ENCODE results near the gene GRM8. TPM values are rescaled to one million over a fixed set of nuclear protein-coding genes. Genes with fewer than 3 reads are reported as not detected.

GRM8 gene
- total RNA-seq, 2 donors from 2014 or later: not detected

- DNase-seq (ENCODE audit: low spot score in 2 of 2) (no peak), ATAC-seq (no peak)
- no peaks in the 10 kb centered on the region for H3K36me3 Mint-ChIP-seq
- no peak overlapping the region for H3K27ac Mint-ChIP-seq
- peaks cover 0 to 3% of the 10 kb centered on the region in 2 donors for H3K9me3 Mint-ChIP-seq
Observed at GRCh38 chr7:126570845-126571244, 681.9 kb downstream of the GRM8 start.

- Mint-ChIP-seq H3K27ac (no peak overlapping the region), H3K9me3 (peaks cover 0 to 3% of the 10 kb centered on the region in 2 donors), H3K36me3 (no peaks in the 10 kb centered on the region)
- ATAC-seq (no peak), DNase-seq (ENCODE audit: low spot score in 2 of 2) (no peak)
Observed at GRCh38 chr7:126569402-126569801, 683.3 kb downstream of the GRM8 start.

DNA sequence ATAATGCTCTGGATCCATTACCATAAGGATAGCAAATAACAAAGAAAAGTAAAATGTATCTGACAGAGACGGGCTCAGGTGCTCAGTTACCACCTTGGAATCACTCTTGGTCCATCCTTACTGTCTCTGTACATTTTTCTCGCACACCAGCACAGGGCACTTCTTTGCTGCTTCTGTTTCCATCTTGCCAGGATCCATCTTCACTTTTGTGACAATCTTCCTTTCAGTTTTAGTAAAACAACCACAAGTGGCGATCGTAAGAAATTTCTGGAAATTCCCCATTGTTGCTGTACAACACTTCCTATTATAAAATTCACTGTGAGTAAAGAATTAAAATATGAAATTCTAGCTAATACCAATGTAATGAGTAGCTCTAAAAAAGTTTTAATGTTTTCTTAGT lies 695.5 kb downstream of the GRM8 start:
- Mint-ChIP-seq H3K9me3 (peaks cover 0 to 4% of the 10 kb centered on the region in 2 donors), H3K36me3 (no peaks in the 10 kb centered on the region), H3K27ac (no peak overlapping the region)
- DNase-seq (ENCODE audit: low spot score in 2 of 2) (no peak), ATAC-seq (no peak)

DNA sequence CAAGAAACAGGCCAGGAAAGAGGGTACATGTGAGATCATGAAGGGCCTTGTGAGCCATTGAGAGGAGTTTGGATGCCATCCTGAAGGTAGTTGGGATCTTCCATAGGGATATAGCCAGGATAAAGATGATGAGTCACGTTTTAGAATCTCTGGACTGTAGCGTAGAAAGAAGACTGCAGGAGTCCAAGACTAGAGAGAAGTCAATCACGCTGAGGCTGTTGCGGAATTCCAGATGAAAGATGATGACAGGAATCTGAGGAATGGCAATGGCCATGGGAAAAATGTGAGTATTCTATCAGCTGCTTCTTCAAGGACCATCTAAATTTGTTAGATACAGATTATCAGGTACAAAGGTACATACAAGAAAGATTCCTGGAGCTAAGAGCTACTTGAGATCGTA lies 711.3 kb downstream of the GRM8 start:
- Mint-ChIP-seq H3K36me3 (no peaks in the 10 kb centered on the region), H3K27ac (no peak overlapping the region), H3K9me3 (peaks cover 9 to 11% of the 10 kb centered on the region in 2 donors)
- ATAC-seq (no peak), DNase-seq (ENCODE audit: low spot score in 2 of 2) (no peak)

DNA sequence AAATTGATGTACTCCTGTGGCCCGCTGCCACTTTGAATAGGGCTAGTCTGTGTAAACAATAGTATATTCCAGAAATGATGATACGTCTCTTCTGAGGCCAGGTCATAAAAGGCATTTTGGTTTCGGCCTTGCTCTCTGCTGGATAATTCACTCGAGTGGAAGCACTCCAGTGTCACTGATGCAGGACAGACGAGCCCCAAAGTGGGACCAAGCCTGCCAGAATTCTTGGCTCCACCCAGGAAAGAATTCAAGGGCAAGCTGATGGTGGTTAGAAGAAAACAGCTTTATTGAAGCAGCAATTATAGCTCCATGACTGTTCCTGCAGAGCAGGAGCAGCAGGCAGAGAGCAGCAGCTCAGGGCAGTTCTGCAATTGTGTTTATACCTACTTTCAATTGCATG lies 717.6 kb downstream of the GRM8 start:
- Mint-ChIP-seq H3K9me3 (peaks cover 4 to 11% of the 10 kb centered on the region in 2 donors), H3K36me3 (no peaks in the 10 kb centered on the region), H3K27ac (no peak overlapping the region)
- ATAC-seq (no peak), DNase-seq (ENCODE audit: low spot score in 2 of 2) (no peak)

DNA sequence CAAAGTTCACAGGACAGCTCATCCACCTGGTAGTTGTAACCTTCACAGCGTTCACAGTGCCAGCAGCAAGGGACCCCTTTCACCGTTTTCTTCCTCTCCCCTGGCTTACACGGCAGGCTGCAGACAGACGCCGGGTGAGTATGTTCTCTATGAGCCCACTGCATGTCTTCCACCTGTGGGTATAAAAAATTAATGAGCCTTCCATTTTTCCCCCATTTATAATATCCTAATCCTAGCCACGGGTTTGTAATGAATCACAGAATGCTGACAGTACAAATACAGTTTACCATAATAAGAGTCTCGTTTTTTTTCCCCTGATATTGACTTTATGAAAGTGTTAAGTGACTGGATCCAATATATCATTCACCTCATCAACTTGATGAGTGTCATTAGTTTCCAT lies 719.0 kb downstream of the GRM8 start:
- Mint-ChIP-seq H3K27ac (no peak overlapping the region), H3K9me3 (peaks cover 4 to 12% of the 10 kb centered on the region in 2 donors), H3K36me3 (no peaks in the 10 kb centered on the region)
- DNase-seq (ENCODE audit: low spot score in 2 of 2) (no peak), ATAC-seq (no peak)

- Mint-ChIP-seq H3K9me3 (peaks cover 10 to 15% of the 10 kb centered on the region in 2 donors), H3K27ac (no peak overlapping the region)
- no peak for ATAC-seq
Observed at GRCh38 chr7:126529833-126530232, 722.9 kb downstream of the GRM8 start.

GRCh38 chr7:126529254-126529653 lies 723.5 kb downstream of the GRM8 start:
- DNase-seq (ENCODE audit: low spot score in 2 of 2): no peak
- Mint-ChIP-seq H3K36me3 (no peaks in the 10 kb centered on the region), H3K27ac (no peak overlapping the region), H3K9me3 (peaks cover 10 to 15% of the 10 kb centered on the region in 2 donors)
- no peak for ATAC-seq

More at GRCh38 chr7:126529833-126530232, 722.9 kb downstream of the GRM8 start:
- no peak for DNase-seq (ENCODE audit: low spot score in 2 of 2)
- H3K36me3 Mint-ChIP-seq: no peaks in the 10 kb centered on the region

DNA sequence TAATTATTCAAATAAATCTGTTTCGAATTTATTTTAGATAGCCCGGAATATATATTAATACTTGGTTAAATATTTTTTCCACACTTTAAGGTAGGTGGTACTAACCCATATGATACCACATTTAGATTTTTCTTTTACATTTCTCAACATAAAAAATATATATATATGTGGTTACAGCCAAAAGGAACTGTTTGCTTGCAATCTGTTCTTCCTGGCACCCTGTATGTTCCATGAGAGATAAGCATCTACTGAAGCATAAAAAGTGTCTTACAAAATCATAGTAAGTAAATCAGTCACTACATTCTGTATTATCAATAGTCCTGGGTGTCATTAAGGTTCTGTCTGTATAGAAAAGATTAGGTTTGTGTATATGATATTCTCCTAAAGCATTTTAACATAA lies 726.8 kb downstream of the GRM8 start:
- H3K36me3 Mint-ChIP-seq: no peaks in the 10 kb centered on the region
- peaks cover 9 to 15% of the 10 kb centered on the region in 2 donors for H3K9me3 Mint-ChIP-seq

DNA sequence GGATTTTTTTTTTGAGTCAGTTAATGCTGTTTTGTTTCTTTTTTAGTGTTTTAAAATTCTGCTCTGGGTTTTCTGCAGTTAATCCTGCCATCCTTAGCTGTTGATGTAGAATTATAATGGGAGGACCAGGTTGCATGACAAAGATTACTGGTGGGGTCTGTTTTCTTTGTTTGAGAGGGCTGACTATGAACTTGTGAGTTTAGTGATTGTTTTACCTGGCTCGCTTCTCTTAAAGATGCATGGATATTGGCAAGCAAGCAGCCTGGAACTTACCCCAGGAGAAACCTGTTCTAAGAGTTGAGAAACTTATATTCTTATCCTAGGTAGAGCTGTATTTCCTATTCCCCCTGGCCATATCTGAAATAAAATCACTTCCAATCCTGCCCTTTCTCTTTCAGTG lies 727.8 kb downstream of the GRM8 start:
- ATAC-seq: no peak
- no peak for DNase-seq (ENCODE audit: low spot score in 2 of 2)
- H3K36me3 Mint-ChIP-seq: no peaks in the 10 kb centered on the region
- no peak overlapping the region for H3K27ac Mint-ChIP-seq
- peaks cover 14 to 15% of the 10 kb centered on the region in 2 donors for H3K9me3 Mint-ChIP-seq

More for the DNA sequence above, 726.8 kb downstream of the GRM8 start:
- DNase-seq (ENCODE audit: low spot score in 2 of 2) (no peak), ATAC-seq (no peak)
- no peak overlapping the region for H3K27ac Mint-ChIP-seq

GRCh38 chr7:126511046-126511445 lies 741.7 kb downstream of the GRM8 start:
- Mint-ChIP-seq H3K36me3 (no peaks in the 10 kb centered on the region), H3K27ac (no peak overlapping the region), H3K9me3 (peaks cover 0 to 3% of the 10 kb centered on the region in 2 donors)
- DNase-seq (ENCODE audit: low spot score in 2 of 2) (no peak), ATAC-seq (no peak)

DNA sequence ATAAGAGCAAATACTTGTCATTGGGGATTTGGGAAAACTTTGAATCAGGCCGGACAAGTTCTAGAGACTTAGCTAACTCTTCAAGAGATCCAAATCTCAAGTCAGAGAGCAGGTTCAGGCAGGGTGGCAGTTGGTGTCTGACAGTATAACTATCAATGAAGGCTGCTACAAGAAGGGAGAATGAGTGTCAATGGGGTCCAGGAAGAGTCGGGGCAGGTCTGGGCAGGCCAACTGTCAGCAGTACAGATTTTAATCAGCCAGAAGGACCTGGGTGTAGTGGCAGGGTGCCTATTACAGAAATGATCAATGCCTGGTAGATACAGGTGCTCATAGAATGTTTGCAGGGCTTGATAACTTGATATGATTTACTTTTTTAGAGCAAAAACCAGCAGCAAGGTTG lies 751.1 kb downstream of the GRM8 start:
- no peaks in the 10 kb centered on the region for H3K36me3 Mint-ChIP-seq
- ATAC-seq (no peak), DNase-seq (ENCODE audit: low spot score in 2 of 2) (no peak)
- peaks cover 11 to 24% of the 10 kb centered on the region in 2 donors for H3K9me3 Mint-ChIP-seq
- no peak overlapping the region for H3K27ac Mint-ChIP-seq

DNA sequence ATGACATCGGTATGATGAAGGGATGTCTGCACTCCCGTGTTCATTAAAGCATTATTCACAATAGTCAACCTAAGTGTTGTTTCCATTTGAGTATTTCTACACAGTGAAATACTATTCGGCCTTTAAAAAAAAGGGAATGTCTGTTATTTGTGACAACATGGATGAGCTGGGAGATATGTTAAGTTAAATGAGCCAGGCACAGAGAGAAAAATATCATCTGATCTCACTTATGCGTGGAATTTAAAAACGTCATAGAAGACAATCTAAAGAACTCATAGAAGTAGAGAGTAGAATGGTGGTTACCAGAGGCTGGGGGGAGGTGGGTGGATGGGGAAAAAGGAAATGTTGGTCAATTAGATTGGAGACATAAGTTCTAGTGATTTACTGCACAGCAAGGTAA lies 753.3 kb downstream of the GRM8 start:
- ATAC-seq: no peak

GRCh38 chr7:126495733-126496132 lies 757.0 kb downstream of the GRM8 start:
- no peak for ATAC-seq
- no peak for DNase-seq (ENCODE audit: low spot score in 2 of 2)
- peaks cover 10 to 15% of the 10 kb centered on the region in 2 donors for H3K9me3 Mint-ChIP-seq
- no peaks in the 10 kb centered on the region for H3K36me3 Mint-ChIP-seq
- H3K27ac Mint-ChIP-seq: no peak overlapping the region

More for the DNA sequence above, 753.3 kb downstream of the GRM8 start:
- H3K27ac Mint-ChIP-seq: no peak overlapping the region
- no peaks in the 10 kb centered on the region for H3K36me3 Mint-ChIP-seq
- peaks cover 16 to 22% of the 10 kb centered on the region in 2 donors for H3K9me3 Mint-ChIP-seq
- DNase-seq (ENCODE audit: low spot score in 2 of 2): no peak

GRCh38 chr7:126495001-126495400 lies 757.7 kb downstream of the GRM8 start:
- ATAC-seq (no peak), DNase-seq (ENCODE audit: low spot score in 2 of 2) (no peak)
- H3K27ac Mint-ChIP-seq: no peak overlapping the region
- no peaks in the 10 kb centered on the region for H3K36me3 Mint-ChIP-seq
- H3K9me3 Mint-ChIP-seq: peaks cover 10 to 17% of the 10 kb centered on the region in 2 donors

DNA sequence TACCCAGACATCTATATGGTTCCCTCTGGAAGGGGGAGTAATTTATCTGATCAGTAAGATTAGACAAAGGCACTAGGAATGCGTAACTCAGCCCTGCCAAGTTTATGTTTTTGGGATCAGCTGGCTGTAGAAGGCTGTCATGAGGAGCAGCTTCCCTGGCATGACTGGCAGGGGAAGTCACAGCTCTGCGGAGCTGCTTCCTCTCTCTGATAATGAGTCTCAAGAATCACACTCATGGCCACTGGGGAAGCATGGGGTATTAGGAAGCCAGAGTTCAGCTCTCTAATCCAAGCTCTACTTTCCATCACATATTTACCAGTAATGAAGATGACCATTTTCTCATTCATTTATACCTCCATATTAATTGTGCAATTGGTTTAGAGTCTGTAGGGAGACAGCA lies 758.9 kb downstream of the GRM8 start:
- Mint-ChIP-seq H3K9me3 (peaks cover 10 to 19% of the 10 kb centered on the region in 2 donors), H3K36me3 (no peaks in the 10 kb centered on the region), H3K27ac (no peak overlapping the region)
- ATAC-seq: no peak
- DNase-seq (ENCODE audit: low spot score in 2 of 2): no peak

DNA sequence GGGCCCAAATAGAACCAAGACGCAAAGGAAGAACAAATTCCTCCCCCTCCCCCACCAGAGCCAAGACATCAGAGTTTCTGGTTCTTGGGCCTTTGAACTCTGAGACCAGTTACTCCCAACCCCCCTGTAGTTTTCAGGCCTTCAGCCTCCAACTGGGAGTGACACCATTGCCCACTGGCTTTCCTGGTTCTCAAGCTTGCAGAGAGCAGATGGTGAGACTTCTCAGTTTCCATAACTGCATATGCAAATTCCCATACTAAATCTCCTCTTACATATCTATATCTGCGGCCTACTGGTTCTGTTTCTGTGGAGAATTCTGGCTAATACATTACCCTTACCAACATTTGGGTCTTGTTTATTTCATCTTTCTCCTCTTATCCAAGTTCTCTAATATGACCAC lies 762.9 kb downstream of the GRM8 start:
- H3K36me3 Mint-ChIP-seq: no peaks in the 10 kb centered on the region
- no peak for ATAC-seq
- H3K9me3 Mint-ChIP-seq: peaks cover 0 to 10% of the 10 kb centered on the region in 2 donors
- H3K27ac Mint-ChIP-seq: no peak overlapping the region
- DNase-seq (ENCODE audit: low spot score in 2 of 2): no peak

GRCh38 chr7:126487728-126488442 lies 764.9 kb downstream of the GRM8 start:
- ATAC-seq (no peak), DNase-seq (ENCODE audit: low spot score in 2 of 2) (no peak)
- Mint-ChIP-seq H3K9me3 (peaks cover 0 to 10% of the 10 kb centered on the region in 2 donors), H3K36me3 (no peaks in the 10 kb centered on the region), H3K27ac (no peak overlapping the region)

All from activated naive CD4-positive, alpha-beta T cell treated with anti-CD3 and anti-CD28 coated beads, Interleukin-2, amount 50 U/mL, for 72 hours (primary cell).